T-helper 2 cell (primary cell): Measurements from ENCODE around the gene CBR3.

ENCODE experiments used
- DNase-seq, 5 experiments: peaks; one replicate each; pipeline versions ENCODE4 v3.0.0 to v3.0.0-alpha.2; 2012 to 2022

The CBR3 gene

GRCh38 chr21:36156339-36156814 is 21.5 kb downstream of the CBR3 start:
- peak; percentile 95 to 100 (median 100) for DNase-seq

DNA sequence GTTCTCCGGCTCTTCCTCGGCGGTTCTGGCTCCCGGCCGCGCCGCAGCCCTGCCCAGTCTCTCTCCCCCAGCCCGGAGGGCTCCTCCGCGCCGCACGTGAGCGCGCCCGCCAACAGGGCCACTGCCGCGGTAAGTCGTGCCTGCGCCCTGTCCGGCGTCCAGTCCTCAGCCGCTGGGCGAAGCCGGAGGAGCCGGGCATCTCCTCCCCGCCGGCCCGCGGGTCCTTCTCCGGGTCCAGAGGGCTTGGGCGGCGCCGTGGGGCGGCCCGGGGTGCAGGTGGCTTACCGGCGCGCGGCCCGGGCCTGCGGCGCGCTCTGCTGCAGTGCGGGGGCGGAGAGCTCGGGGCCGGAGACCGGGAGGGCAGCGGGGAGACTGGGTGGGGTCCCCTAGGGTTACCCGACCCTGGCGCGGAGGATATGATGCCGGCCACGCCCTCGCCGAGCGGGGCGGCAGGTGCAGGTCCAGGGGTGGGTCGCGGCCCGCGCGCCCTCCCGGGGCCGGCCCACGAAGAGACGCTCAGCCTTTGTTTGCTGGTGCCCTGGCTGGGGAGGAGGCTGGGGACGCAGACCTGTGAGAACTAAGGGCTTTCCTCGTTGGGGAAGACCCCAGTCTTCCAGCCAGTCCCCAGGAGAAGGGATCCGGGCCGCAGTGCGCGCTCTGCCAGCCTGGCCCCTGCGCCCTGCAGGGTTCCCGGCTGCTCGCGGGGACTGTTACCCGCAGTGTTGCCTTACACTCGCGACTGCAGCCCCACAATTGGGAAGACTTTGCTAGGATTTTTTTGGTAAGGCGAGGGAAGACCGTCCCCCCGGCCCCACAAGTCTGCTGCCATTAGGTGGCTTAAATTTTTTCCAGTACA is 22.2 kb downstream of the CBR3 start, which contains the start of gene DOP1B:
Gene DOP1B, plus strand, starts transcription at position 10 of the 856 bp plus-strand sequence. CDS start 7,910 bp downstream, outside the sequence.
- DNase-seq: peak in 3 of 5 experiments; percentile 10 to 42 (median 24)

- no peak for DNase-seq
Observed at GRCh38 chr21:36159356-36159921, 24.6 kb downstream of the CBR3 start.

DNA sequence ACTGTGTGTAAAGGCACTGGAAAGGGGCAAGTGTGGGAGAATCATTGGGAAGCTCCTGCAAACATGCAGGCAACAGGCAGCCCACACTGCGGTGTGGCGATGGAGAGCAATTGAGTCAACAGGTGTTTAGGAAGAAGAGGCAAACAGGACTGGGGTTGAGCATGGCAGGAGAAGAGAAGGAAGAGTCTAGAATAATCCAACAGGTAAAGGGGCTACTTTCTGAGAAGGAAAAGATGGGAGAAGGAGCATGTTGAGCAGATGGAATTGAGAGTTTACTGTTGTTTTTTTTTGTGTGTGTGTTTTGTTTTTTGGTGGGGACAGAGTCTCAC is 25.9 kb downstream of the CBR3 start:
- DNase-seq: no peak

DNA sequence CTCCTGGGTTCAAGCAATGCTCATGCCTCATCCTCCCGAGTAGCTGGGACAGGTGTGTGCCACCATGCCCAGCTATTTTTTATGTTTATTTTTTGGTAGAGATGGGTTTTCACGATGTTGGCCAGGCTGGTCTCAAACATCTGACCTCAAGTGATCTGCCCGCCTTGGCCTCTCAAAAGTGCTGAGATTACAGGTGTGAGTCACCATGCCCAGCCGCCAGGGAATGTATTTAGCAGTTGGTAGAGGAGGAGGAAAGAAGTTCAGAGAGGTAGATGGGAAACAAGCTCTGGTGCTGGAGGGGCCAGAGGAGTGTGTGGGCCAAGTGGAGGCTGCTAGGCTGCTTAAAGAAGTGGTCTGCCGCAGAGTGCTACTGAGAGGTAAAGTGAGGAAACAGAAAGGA is 27.8 kb downstream of the CBR3 start:
- DNase-seq: no peak

DNA sequence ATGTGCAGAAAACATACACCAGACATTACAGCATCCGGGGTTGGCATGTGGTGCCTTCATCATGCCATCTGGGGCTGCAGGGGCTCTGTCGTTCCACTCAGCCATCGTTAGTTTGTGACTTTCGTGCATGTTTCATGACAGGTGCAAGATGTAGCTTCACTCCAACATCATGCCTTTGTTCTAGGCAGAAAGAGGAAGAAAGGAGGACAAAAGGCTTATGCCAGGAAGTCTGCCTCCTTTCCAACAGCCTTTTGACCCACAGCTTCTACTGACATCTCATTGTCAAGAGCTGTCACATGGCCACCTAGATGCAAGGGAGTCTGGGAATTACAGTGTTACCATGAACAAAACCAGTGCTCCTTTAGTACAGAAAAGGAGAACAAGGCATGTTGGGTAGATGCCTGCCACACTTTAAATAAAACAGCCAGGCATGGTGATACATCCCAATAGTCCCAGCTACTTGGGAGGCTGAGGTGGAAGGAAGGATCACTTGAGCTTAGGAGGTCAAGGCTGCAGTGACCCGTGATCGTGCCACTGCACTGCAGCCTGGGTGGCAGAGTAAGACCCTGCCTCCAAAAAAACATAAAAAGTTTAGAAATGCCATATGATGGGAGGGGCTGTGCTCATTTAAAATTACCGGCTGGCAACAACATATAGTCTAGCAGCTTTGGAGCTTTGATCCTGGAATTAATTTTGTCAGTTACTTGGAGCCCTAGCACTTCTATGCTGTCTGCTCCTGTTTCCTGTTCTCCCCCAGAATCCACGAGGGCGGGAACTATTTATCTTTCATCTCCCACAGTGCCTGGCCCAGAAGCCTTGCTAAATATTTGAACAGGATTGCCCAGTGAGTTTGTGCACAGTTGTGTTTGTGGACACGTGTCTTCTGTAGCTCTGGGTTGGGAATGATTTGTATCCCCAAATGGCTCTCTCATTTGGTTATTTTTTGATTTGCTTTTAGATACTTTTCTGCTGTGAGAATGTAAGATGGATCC is 29.2 kb downstream of the CBR3 start:
- no peak for DNase-seq

GRCh38 chr21:36165356-36165755 is 30.5 kb downstream of the CBR3 start:
- no peak for DNase-seq

GRCh38 chr21:36166705-36167104 is 31.8 kb downstream of the CBR3 start:
- DNase-seq: no peak

GRCh38 chr21:36167541-36167940 is 32.7 kb downstream of the CBR3 start:
- no peak for DNase-seq

- no peak for DNase-seq
Observed at GRCh38 chr21:36169470-36170128, 34.7 kb downstream of the CBR3 start.

DNA sequence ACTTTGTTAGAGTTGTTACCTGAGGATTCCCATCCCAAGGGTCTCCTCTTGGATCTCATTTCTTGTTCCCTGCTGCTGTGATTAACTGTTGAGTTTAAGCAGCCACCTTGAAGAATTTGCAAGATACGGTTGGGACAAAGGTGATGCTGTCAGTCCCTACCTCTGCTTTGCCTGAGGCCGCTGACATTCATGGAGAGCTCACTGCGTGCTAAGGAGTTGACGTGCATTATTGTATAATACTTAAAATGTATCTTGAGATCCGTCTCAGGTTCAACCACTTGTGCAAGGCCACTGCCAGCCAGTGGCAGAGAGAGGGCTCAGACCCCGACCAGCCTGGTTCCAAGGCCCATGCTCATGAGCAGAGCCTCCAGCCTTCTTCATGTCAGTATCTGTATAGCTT is 35.9 kb downstream of the CBR3 start:
- DNase-seq: no peak

- no peak for DNase-seq
Observed at GRCh38 chr21:36171336-36171735, 36.5 kb downstream of the CBR3 start.

GRCh38 chr21:36171741-36172331 is 37.0 kb downstream of the CBR3 start:
- DNase-seq: no peak

GRCh38 chr21:36174780-36175179 is 39.9 kb downstream of the CBR3 start:
- no peak for DNase-seq

GRCh38 chr21:36175771-36176565 is 41.1 kb downstream of the CBR3 start:
- peak in 1 of 5 experiments; percentile 40 for DNase-seq

DNA sequence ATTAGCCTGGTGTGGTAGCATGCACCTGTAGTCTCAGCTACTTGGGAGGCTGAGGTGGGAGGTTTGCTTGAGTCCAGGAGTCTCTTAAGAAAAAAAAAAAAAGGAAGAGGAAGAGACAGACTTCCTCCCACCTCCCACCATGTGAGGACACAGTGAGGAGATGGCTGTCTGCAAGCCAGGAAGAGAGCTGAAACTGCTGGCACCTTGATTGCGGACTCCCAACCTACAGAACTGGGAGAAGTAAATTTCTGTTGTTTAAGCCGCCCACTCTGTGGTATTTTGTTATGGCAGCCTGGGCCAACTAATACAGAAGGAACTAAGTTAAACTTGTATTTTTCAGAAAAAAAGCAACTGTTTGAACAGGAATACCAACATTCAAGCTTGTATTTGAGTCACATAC is 43.5 kb downstream of the CBR3 start:
- DNase-seq: no peak

DNA sequence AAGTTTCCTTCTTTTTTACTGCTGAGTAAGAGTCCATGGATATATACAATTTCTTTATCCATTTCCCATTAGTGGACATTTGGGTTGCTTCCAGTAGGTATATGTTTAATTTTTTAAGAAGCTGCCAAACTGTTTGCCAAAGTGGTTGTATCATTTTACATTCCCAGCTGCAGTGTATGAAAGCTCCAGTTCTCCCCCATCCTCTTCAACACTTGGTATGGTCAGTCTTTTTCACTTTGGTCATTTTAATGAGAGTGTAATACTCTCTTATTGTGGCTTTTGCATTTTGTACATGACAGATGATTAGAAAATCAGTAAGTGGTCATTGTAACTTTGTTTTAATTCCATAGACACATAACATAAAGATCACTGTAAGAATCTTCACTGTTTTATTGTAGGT is 44.3 kb downstream of the CBR3 start:
- DNase-seq: no peak

DNA sequence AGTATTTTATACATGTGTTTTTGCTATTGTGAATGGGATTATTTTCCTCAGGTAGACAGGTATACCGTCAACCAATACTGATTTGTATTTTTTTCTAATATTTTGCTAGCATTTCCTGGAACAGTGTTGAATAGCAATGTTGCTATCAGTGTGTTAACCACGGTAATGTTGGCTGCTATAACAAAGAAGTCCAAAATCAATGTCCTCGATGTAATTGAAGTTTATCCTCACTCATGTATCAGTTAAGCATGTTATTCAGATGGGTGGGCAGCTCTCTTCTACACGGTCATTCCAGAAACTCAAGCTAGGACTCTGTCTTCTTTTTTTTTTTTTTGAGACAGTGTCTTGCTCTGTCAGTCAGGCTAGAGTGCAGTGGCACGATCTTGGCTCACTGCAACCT is 46.1 kb downstream of the CBR3 start:
- DNase-seq: no peak

- DNase-seq: no peak
Observed at GRCh38 chr21:36183144-36183795, 48.4 kb downstream of the CBR3 start.

GRCh38 chr21:36184545-36184944 is 49.7 kb downstream of the CBR3 start:
- DNase-seq: no peak

DNA sequence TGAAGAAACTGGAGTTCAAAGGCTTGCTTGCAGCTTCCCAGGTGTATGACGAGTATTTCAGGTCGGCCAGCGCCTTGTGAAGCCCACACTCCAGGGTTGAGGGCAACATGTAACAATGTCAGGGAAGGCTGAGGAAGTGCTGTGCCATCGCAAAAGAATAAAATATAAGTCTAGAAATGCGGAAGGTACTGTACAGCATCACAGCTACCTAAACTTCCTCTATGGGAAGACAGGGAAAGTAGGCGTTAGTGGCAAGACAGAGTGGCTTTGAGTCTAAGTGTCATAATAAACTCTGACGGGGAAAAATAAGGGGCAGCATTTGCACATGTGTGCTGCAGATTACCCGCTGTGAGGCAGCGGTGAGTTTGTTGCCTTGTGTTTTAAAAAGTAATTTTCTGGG is 50.6 kb downstream of the CBR3 start:
- no peak for DNase-seq
